ENCODE results near the gene CCDC50. TPM values are rescaled to one million over a fixed set of nuclear protein-coding genes. Genes with fewer than 3 reads are reported as not detected.

Gene CCDC50
- polyA plus RNA-seq, 1 donor (not counting 4 experiments of a cell fraction or from before 2014, with no cell fraction given), result 54.8 TPM

DNA sequence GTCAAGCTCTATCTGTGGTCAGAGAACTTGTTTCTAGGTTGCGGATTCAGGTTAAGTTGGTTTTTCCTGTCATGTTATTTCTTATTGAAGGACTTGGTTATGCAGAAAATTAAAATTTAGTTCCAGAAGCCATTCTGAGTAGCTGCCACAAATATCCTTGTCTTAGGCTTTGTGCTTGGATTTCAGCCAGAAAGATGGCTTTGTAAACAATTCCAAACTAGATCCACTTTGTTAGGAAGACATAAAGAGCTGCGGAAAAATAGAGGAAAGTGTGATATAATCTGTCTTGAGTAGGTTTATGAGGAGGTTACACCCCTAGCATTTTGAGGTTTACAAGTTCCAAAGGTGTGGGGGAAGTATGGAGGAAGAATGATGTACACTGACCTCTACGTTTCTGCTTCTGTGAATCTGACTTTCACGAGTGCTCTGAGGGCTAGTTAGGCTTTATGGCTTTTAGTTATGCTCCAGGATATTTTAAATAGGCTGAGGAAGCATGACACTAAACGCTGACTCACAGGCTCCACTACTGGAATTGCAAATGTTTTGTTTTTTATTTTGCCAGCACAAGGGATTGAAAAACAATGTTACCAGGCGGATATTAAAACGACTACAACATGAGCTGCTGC lies 47.4 kb downstream of the CCDC50 start:
- H3K27me3 ChIP-seq (ENCODE audit: control insufficient read depth, extremely low read depth, insufficient read depth, low read length), result no peaks in the 10 kb centered on the region
- no peak overlapping the region for H3K9ac ChIP-seq (ENCODE audit: control insufficient read depth, extremely low read depth, insufficient read depth, low read length)
- no peaks in the 10 kb centered on the region for H4K20me1 ChIP-seq (ENCODE audit: control insufficient read depth, extremely low read depth, insufficient read depth, low read length)
- TF ChIP-seq, protein P1, sequence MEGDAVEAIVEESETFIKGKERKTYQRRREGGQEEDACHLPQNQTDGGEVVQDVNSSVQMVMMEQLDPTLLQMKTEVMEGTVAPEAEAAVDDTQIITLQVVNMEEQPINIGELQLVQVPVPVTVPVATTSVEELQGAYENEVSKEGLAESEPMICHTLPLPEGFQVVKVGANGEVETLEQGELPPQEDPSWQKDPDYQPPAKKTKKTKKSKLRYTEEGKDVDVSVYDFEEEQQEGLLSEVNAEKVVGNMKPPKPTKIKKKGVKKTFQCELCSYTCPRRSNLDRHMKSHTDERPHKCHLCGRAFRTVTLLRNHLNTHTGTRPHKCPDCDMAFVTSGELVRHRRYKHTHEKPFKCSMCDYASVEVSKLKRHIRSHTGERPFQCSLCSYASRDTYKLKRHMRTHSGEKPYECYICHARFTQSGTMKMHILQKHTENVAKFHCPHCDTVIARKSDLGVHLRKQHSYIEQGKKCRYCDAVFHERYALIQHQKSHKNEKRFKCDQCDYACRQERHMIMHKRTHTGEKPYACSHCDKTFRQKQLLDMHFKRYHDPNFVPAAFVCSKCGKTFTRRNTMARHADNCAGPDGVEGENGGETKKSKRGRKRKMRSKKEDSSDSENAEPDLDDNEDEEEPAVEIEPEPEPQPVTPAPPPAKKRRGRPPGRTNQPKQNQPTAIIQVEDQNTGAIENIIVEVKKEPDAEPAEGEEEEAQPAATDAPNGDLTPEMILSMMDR (optimal IDR thresholded peaks at IDR 0.05 in 1 of 3, IDR thresholded peaks at IDR 0.05 in 1 of 3, conservative IDR thresholded peaks at IDR 0.05 in 1 of 3; ENCODE audit: extremely low read depth in 1 of 3, insufficient read depth in 2 of 3, low read length in 3 of 3), result no peak
- no peak for TF ChIP-seq EZH2 (IDR thresholded peaks at IDR 0.05; ENCODE audit: low read length)
- no peaks in the 10 kb centered on the region for H3K9me1 ChIP-seq (ENCODE audit: control insufficient read depth, extremely low read depth, insufficient read depth, low read length)
- H3K9me3 ChIP-seq (ENCODE audit: control insufficient read depth, low read depth, low read length), result no peaks in the 10 kb centered on the region
- peak; percentile 78 for FAIRE-seq
- H3K27ac ChIP-seq (ENCODE audit: control insufficient read depth, insufficient read depth, low read length), result peak overlapping the region; percentile 61
- peaks cover 2 to 3% of the 10 kb centered on the region in 2 experiments for H3K36me3 ChIP-seq (ENCODE audit: control insufficient read depth in 2 of 2, extremely low read depth in 1 of 2, insufficient read depth in 2 of 2, low read length in 2 of 2)
- no peak for DNase-seq (ENCODE audit: low read depth, low spot score)
- H3K4me2 ChIP-seq (ENCODE audit: control insufficient read depth, extremely low read depth, insufficient read depth, low read depth, low read length), result peak overlapping the region; percentile 55
- H3K4me1 ChIP-seq (ENCODE audit: control insufficient read depth, extremely low read depth, insufficient read depth, low read length), result peaks cover 12% of the 10 kb centered on the region
- H3K4me3 ChIP-seq (ENCODE audit: control insufficient read depth in 2 of 3, extremely low read depth in 1 of 3, insufficient read depth in 2 of 3, low read depth in 1 of 3, low read length in 3 of 3), result no peak overlapping the region
- dilution Hi-C loops (cut with MboI; ENCODE audit: extremely low pct_ligation_motif_present, low sequenced_read_pairs), result no loop called here
- H3K79me2 ChIP-seq (ENCODE audit: control insufficient read depth, insufficient read depth, low read length), result no peaks in the 10 kb centered on the region
- no peak overlapping the region for H2AFZ ChIP-seq (ENCODE audit: control insufficient read depth, low read length)

DNA sequence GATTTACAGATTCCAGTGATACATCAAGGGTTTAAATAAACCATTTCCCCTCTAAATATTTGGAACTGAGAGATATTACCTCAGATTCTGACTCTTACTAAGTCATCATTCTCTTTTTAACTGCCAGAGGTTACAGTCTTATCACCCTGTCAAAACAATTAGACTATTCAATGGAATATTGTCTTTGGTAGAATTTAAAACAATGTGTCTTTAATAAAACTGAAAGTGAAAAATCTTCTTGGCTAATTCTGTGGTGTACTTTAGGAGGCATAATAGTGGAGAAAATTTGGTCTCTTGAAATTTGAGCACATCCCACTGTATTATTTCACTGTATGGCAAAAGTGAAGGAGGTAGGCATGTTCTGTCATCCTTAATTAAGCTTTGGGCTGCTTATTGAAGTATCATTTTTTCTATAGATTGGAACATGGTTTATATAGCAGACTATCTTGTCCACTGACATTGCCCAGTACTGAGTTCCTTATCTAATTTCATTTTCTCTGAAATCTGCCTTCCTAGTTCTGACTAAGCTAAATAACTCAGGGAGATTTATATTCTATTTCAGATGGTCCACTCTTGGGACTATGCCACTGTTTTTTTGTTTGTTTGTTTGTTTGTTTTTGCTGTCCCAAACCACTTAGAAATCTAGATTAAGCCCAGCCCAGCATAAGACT lies 49.1 kb downstream of the CCDC50 start:
- H4K20me1 ChIP-seq (ENCODE audit: control insufficient read depth, extremely low read depth, insufficient read depth, low read length), result no peaks in the 10 kb centered on the region
- no peak overlapping the region for H2AFZ ChIP-seq (ENCODE audit: control insufficient read depth, low read length)
- H3K4me1 ChIP-seq (ENCODE audit: control insufficient read depth, extremely low read depth, insufficient read depth, low read length), result peaks cover 12% of the 10 kb centered on the region
- H3K27me3 ChIP-seq (ENCODE audit: control insufficient read depth, extremely low read depth, insufficient read depth, low read length), result no peaks in the 10 kb centered on the region
- H3K9me1 ChIP-seq (ENCODE audit: control insufficient read depth, extremely low read depth, insufficient read depth, low read length), result no peaks in the 10 kb centered on the region
- TF ChIP-seq, protein P1 (optimal IDR thresholded peaks at IDR 0.05 in 1 of 3, IDR thresholded peaks at IDR 0.05 in 1 of 3, conservative IDR thresholded peaks at IDR 0.05 in 1 of 3; ENCODE audit: extremely low read depth in 1 of 3, insufficient read depth in 2 of 3, low read length in 3 of 3), result no peak
- no peak for TF ChIP-seq EZH2 (IDR thresholded peaks at IDR 0.05; ENCODE audit: low read length)
- H3K4me2 ChIP-seq (ENCODE audit: control insufficient read depth, extremely low read depth, insufficient read depth, low read depth, low read length), result no peak overlapping the region
- dilution Hi-C loops (cut with MboI; ENCODE audit: extremely low pct_ligation_motif_present, low sequenced_read_pairs), result no loop called here
- no peak overlapping the region for H3K27ac ChIP-seq (ENCODE audit: control insufficient read depth, insufficient read depth, low read length)
- DNase-seq (ENCODE audit: low read depth, low spot score) (no peak), FAIRE-seq (no peak)
- no peak overlapping the region for H3K4me3 ChIP-seq (ENCODE audit: control insufficient read depth in 2 of 3, extremely low read depth in 1 of 3, insufficient read depth in 2 of 3, low read depth in 1 of 3, low read length in 3 of 3)
- H3K9me3 ChIP-seq (ENCODE audit: control insufficient read depth, low read depth, low read length), result no peaks in the 10 kb centered on the region
- H3K9ac ChIP-seq (ENCODE audit: control insufficient read depth, extremely low read depth, insufficient read depth, low read length), result no peak overlapping the region
- H3K36me3 ChIP-seq (ENCODE audit: control insufficient read depth in 2 of 2, extremely low read depth in 1 of 2, insufficient read depth in 2 of 2, low read length in 2 of 2), result peaks cover 8 to 10% of the 10 kb centered on the region in 2 experiments
- no peaks in the 10 kb centered on the region for H3K79me2 ChIP-seq (ENCODE audit: control insufficient read depth, insufficient read depth, low read length)
